IPS-15b (cell line): ENCODE data around the gene FBXO33.
"Not testable (repeated sequence)": the region's sequence is repeated elsewhere in the genome, so short reads cannot be mapped to it uniquely, and the experiment has no call there.

ENCODE experiments used
- H3K27me3 ChIP-seq: one replicate; pipeline ENCODE4 v1.6.1; 2013; ENCODE audit warnings: low read length; ENCODE audit not compliant: control insufficient read depth, insufficient read depth
- H3K36me3 ChIP-seq: one replicate; pipeline ENCODE4 v1.6.1; 2013; ENCODE audit warnings: low read length; ENCODE audit not compliant: control insufficient read depth, insufficient read depth
- H3K4me1 ChIP-seq: one replicate; pipeline ENCODE4 v1.6.1; 2013; ENCODE audit warnings: mild to moderate bottlenecking, low read length; ENCODE audit not compliant: control insufficient read depth, insufficient read depth
- H3K4me3 ChIP-seq: one replicate; pipeline ENCODE4 v1.5.1; 2013; ENCODE audit warnings: low read depth, low read length
- H3K9ac ChIP-seq: one replicate; pipeline ENCODE4 v1.6.1; 2013; ENCODE audit warnings: low read depth, mild to moderate bottlenecking, low read length
- H3K9me3 ChIP-seq: one replicate; pipeline ENCODE4 v1.6.1; 2013; ENCODE audit warnings: mild to moderate bottlenecking, low read length; ENCODE audit not compliant: control insufficient read depth, insufficient read depth

FBXO33 gene

GRCh38 chr14:39366460-39367386 is 65.5 kb downstream of the FBXO33 start:
- no peak overlapping the region for H3K4me3 ChIP-seq
- no peaks in the 10 kb centered on the region for H3K36me3 ChIP-seq
- peaks cover 6% of the 10 kb centered on the region for H3K4me1 ChIP-seq
- H3K9me3 ChIP-seq, result no peaks in the 10 kb centered on the region
- H3K9ac ChIP-seq, result no peak overlapping the region
- H3K27me3 ChIP-seq, result no peaks in the 10 kb centered on the region

- Histone ChIP-seq H3K4me1 (peaks cover 6% of the 10 kb centered on the region), H3K9ac (no peak overlapping the region), H3K36me3 (no peaks in the 10 kb centered on the region), H3K27me3 (no peaks in the 10 kb centered on the region), H3K9me3 (no peaks in the 10 kb centered on the region), H3K4me3 (no peak overlapping the region)
Observed at GRCh38 chr14:39365354-39365753, 66.9 kb downstream of the FBXO33 start.

GRCh38 chr14:39364509-39364908 is 67.7 kb downstream of the FBXO33 start:
- Histone ChIP-seq H3K27me3 (no peaks in the 10 kb centered on the region), H3K9me3 (no peaks in the 10 kb centered on the region)

GRCh38 chr14:39361556-39361955 is 70.7 kb downstream of the FBXO33 start:
- H3K4me3 ChIP-seq, H3K9me3 ChIP-seq, H3K9ac ChIP-seq, H3K27me3 ChIP-seq, H3K36me3 ChIP-seq, H3K4me1 ChIP-seq: not testable (repeated sequence)

More at GRCh38 chr14:39364509-39364908, 67.7 kb downstream of the FBXO33 start:
- Histone ChIP-seq H3K36me3 (no peaks in the 10 kb centered on the region), H3K4me1 (peaks cover 6% of the 10 kb centered on the region), H3K9ac (no peak overlapping the region), H3K4me3 (no peak overlapping the region)

GRCh38 chr14:39360316-39360715 is 71.9 kb downstream of the FBXO33 start:
- Histone ChIP-seq H3K9me3 (peaks cover 4% of the 10 kb centered on the region), H3K4me1 (no peaks in the 10 kb centered on the region), H3K4me3 (no peak overlapping the region), H3K27me3 (no peaks in the 10 kb centered on the region), H3K36me3 (no peaks in the 10 kb centered on the region), H3K9ac (no peak overlapping the region)

- H3K27me3 ChIP-seq, result not testable (repeated sequence)
Observed at GRCh38 chr14:39359069-39359468, 73.2 kb downstream of the FBXO33 start.

GRCh38 chr14:39351708-39352107 is 80.5 kb downstream of the FBXO33 start:
- Histone ChIP-seq H3K9ac (no peak overlapping the region), H3K27me3 (no peaks in the 10 kb centered on the region), H3K9me3 (no peaks in the 10 kb centered on the region), H3K4me3 (no peak overlapping the region), H3K36me3 (no peaks in the 10 kb centered on the region), H3K4me1 (no peaks in the 10 kb centered on the region)

More at GRCh38 chr14:39359069-39359468, 73.2 kb downstream of the FBXO33 start:
- H3K36me3 ChIP-seq, H3K4me3 ChIP-seq, H3K4me1 ChIP-seq, H3K9me3 ChIP-seq, H3K9ac ChIP-seq: not testable (repeated sequence)

GRCh38 chr14:39350866-39351265 is 81.4 kb downstream of the FBXO33 start:
- Histone ChIP-seq H3K9ac (no peak overlapping the region), H3K36me3 (no peaks in the 10 kb centered on the region), H3K4me1 (no peaks in the 10 kb centered on the region), H3K9me3 (no peaks in the 10 kb centered on the region), H3K27me3 (no peaks in the 10 kb centered on the region), H3K4me3 (no peak overlapping the region)
